Liver (tissue), 9 donors: ENCODE data around the gene UBA6. TPM values are rescaled to one million over a fixed set of nuclear protein-coding genes. Genes with fewer than 3 reads are reported as not detected.

ENCODE experiments used
- DNase-seq: peaks from one replicate; pipeline ENCODE4 v3.0.0-alpha.2; 2017; ENCODE audit warnings: low spot score
- H3K27ac ChIP-seq, 2 donors: one replicate each; pipeline ENCODE4 v1.7.0; 2013; ENCODE audit warnings: inconsistent platforms in 2 of 2, low read length in 2 of 2, control low read depth in 1 of 2, low read depth in 1 of 2, mild to moderate bottlenecking in 1 of 2
- H3K27me3 ChIP-seq, 4 donors: one replicate each; pipeline versions ENCODE4 v1.6.1 to v1.7.0; 2013; ENCODE audit warnings: low read length in 3 of 4, inconsistent platforms in 1 of 4, mild to moderate bottlenecking in 1 of 4, moderate library complexity in 1 of 4; ENCODE audit not compliant: control insufficient read depth in 4 of 4, insufficient read depth in 4 of 4
- H3K36me3 ChIP-seq, 4 donors: one replicate each; pipeline versions ENCODE4 v1.6.1 to v1.7.0; 2013; ENCODE audit warnings: low read length in 3 of 4, mild to moderate bottlenecking in 3 of 4, low read depth in 1 of 4, moderate library complexity in 1 of 4; ENCODE audit not compliant: control insufficient read depth in 4 of 4, insufficient read depth in 3 of 4
- H3K4me1 ChIP-seq, 4 donors: one replicate each; pipeline versions ENCODE4 v1.6.1 to v1.7.0; 2013; ENCODE audit warnings: low read length in 3 of 4, mild to moderate bottlenecking in 3 of 4, moderate library complexity in 1 of 4; ENCODE audit not compliant: control insufficient read depth in 4 of 4, insufficient read depth in 4 of 4
- H3K4me3 ChIP-seq, 3 donors: one replicate each; pipeline versions ENCODE4 v1.6.1 to v1.7.0; 2013; ENCODE audit warnings: low read length in 3 of 3, control low read depth in 1 of 3, low read depth in 1 of 3, mild to moderate bottlenecking in 1 of 3
- H3K9ac ChIP-seq, 2 donors: one replicate each; pipeline ENCODE4 v1.7.0; 2013; ENCODE audit warnings: low read length in 2 of 2, mild to moderate bottlenecking in 2 of 2, moderate library complexity in 2 of 2, control low read depth in 1 of 2, low read depth in 1 of 2
- H3K9me3 ChIP-seq, 4 donors: one replicate each; pipeline versions ENCODE4 v1.6.1 to v1.7.0; 2013; ENCODE audit warnings: low read length in 3 of 4; ENCODE audit not compliant: control insufficient read depth in 4 of 4
- EGR1 ChIP-seq, 2 donors: IDR thresholded peaks; 2 replicates each; pipeline ENCODE4 v1.6.1; 2016 to 2018; ENCODE audit warnings: antibody characterized with exemption in 2 of 2, low read depth in 2 of 2
- FOXA1 ChIP-seq: IDR thresholded peaks from 2 replicates; pipeline ENCODE4 v1.6.1; 2016; ENCODE audit warnings: antibody characterized with exemption
- FOXA2 ChIP-seq: IDR thresholded peaks from 2 replicates; pipeline ENCODE4 v1.6.1; 2016; ENCODE audit warnings: antibody characterized with exemption
- HNF4A ChIP-seq, 2 donors: conservative IDR thresholded peaks; 2 replicates each; pipeline ENCODE4 v1.6.1; 2016; ENCODE audit warnings: antibody characterized with exemption in 2 of 2, mild to moderate bottlenecking in 2 of 2
- HNF4G ChIP-seq: IDR thresholded peaks from 2 replicates; pipeline ENCODE4 v1.6.1; 2016; ENCODE audit warnings: antibody characterized with exemption
- JUND ChIP-seq, 2 donors: IDR thresholded peaks; 2 replicates each; pipeline ENCODE4 v1.6.1; 2016; ENCODE audit warnings: antibody characterized with exemption in 2 of 2
- NR2F2 ChIP-seq: IDR thresholded peaks from 2 replicates; pipeline ENCODE4 v1.6.1; 2016; ENCODE audit warnings: antibody characterized with exemption
- RAD21 ChIP-seq, 2 donors: IDR thresholded peaks; 2 replicates each; pipeline ENCODE4 v1.6.1; 2016; ENCODE audit warnings: antibody characterized with exemption in 2 of 2, mild to moderate bottlenecking in 2 of 2
- RXRA ChIP-seq, 2 donors: IDR thresholded peaks; 2 replicates each; pipeline ENCODE4 v1.6.1; 2017 to 2018; ENCODE audit warnings: antibody characterized with exemption in 2 of 2, mild to moderate bottlenecking in 1 of 2
- SP1 ChIP-seq: IDR thresholded peaks from 2 replicates; pipeline ENCODE4 v1.6.1; 2018; ENCODE audit warnings: antibody characterized with exemption, mild to moderate bottlenecking
- TAF1 ChIP-seq: conservative IDR thresholded peaks from 2 replicates; pipeline ENCODE4 v1.6.1; 2016; ENCODE audit warnings: antibody characterized with exemption, mild to moderate bottlenecking
- WGBS: extraction: QIAGEN DNeasy Blood & Tissue Kit; methylation state at CpG from one replicate; pipeline ENCODE4 v1.1.7; 2013; 5-methylcytosine and 5-hydroxymethylcytosine counted together
- polyA plus RNA-seq, 2 donors: library from polyadenylated mRNA; stranded (reverse) in 1 of 2; unstranded in 1 of 2; fragments of 200-250 nt in 1 of 2; fragments of >200 nt in 1 of 2; fragmentation: Nextera tagmentation in 1 of 2; extraction: Ambion mirVana in 1 of 2; gene quantifications; one replicate each; pipeline versions ENCODE4 v1.2.1 to v1.2.3, GENCODE V29; 2013 to 2015
- total RNA-seq, 2 donors: library from RNA; depleted of rRNA; stranded (reverse); fragments of >200 nt; gene quantifications; one replicate each; pipeline ENCODE4 v1.2.3, GENCODE V29; 2014
- TF ChIP-seq, protein P1 (sequence below): IDR thresholded peaks from 2 replicates; pipeline ENCODE4 v1.6.1; 2016; ENCODE audit warnings: antibody characterized with exemption
- TF ChIP-seq, protein P2 (sequence below): IDR thresholded peaks from 2 replicates; pipeline ENCODE4 v1.6.1; 2016; ENCODE audit warnings: antibody characterized with exemption
- TF ChIP-seq, protein P3 (sequence below): IDR thresholded peaks from 2 replicates; pipeline ENCODE4 v1.6.1; 2016; ENCODE audit warnings: antibody characterized with exemption
- TF ChIP-seq, protein P4 (sequence below): fragments of 150-350 bp; IDR thresholded peaks from 2 replicates; pipeline ENCODE4 v1.5.1; 2017; ENCODE audit warnings: improper control_type of control experiment, low read depth, low read length; ENCODE audit not compliant: missing input control
- donor health status: healthy.
- donor health status: healthy.
- donor health status: healthy.
- donor health status: healthy.
- donor health status: healthy.

The UBA6 gene
- total and polyA plus RNA-seq, 4 donors = 8.4 to 122 (median 13.7) TPM

DNA sequence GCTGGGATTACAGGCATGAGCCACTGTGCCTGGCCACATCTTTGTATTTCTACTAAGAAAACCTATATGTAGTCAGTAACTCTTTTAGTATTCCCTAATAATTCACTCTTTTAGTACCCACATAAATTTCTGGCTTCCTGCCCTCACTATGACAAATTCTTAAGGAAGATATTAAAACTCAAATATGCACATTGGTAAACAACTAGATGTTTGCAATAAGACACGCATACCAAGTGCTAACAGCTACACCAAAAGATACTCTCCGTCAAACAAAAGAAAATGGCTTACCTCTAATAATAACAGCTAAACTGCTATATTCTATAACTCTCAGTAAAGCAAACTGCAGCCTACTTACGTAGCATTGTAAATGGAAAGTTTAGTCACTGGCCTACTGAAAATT, 6.3 kb downstream of the UBA6 start (continued):
- TF ChIP-seq, protein P1, sequence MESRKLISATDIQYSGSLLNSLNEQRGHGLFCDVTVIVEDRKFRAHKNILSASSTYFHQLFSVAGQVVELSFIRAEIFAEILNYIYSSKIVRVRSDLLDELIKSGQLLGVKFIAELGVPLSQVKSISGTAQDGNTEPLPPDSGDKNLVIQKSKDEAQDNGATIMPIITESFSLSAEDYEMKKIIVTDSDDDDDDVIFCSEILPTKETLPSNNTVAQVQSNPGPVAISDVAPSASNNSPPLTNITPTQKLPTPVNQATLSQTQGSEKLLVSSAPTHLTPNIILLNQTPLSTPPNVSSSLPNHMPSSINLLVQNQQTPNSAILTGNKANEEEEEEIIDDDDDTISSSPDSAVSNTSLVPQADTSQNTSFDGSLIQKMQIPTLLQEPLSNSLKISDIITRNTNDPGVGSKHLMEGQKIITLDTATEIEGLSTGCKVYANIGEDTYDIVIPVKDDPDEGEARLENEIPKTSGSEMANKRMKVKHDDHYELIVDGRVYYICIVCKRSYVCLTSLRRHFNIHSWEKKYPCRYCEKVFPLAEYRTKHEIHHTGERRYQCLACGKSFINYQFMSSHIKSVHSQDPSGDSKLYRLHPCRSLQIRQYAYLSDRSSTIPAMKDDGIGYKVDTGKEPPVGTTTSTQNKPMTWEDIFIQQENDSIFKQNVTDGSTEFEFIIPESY = no peak
- TF ChIP-seq TAF1 = no peak
- no peak for TF ChIP-seq FOXA2
- TF ChIP-seq HNF4G = no peak
- TF ChIP-seq, protein P2, sequence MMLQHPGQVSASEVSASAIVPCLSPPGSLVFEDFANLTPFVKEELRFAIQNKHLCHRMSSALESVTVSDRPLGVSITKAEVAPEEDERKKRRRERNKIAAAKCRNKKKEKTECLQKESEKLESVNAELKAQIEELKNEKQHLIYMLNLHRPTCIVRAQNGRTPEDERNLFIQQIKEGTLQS = no peak
- no peak for TF ChIP-seq FOXA1
- no peak for TF ChIP-seq EGR1 (IDR thresholded peaks at IDR 0.05; ENCODE audit: low read depth in 2 of 2)
- no peak for TF ChIP-seq HNF4A (conservative IDR thresholded peaks at IDR 0.05)
- no peak for TF ChIP-seq SP1

DNA sequence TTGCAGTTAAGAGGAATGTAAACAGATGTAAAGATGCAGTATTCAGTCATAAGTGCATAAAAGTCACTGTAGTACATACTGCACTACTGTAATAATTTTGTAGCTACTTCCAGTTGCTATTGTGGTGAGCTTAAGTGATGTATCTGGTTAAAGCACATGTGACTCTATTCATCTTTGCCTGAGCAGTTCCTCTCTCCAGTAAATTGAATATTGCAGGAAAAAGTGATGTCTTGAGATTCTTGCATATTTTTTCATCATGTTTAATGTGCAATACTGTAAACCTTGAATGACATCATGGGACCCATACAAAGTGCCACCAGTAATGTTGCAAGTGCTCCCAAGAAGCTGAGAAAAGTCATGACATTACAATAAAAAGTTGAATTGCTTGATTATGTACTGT, 9.6 kb downstream of the UBA6 start:
- no peak overlapping the region for H3K9ac ChIP-seq
- H3K9me3 ChIP-seq = peaks cover 0 to 3% (median 0%) of the 10 kb centered on the region in 4 donors
- H3K36me3 ChIP-seq = peaks cover 0 to 21% (median 10%) of the 10 kb centered on the region in 4 donors
- TF ChIP-seq JUND (IDR thresholded peaks at IDR 0.05) = no peak
- TF ChIP-seq, protein P1 = no peak
- TF ChIP-seq, protein P3, sequence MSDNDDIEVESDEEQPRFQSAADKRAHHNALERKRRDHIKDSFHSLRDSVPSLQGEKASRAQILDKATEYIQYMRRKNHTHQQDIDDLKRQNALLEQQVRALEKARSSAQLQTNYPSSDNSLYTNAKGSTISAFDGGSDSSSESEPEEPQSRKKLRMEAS = no peak
- TF ChIP-seq, protein P2 = no peak
- TF ChIP-seq, protein P4, sequence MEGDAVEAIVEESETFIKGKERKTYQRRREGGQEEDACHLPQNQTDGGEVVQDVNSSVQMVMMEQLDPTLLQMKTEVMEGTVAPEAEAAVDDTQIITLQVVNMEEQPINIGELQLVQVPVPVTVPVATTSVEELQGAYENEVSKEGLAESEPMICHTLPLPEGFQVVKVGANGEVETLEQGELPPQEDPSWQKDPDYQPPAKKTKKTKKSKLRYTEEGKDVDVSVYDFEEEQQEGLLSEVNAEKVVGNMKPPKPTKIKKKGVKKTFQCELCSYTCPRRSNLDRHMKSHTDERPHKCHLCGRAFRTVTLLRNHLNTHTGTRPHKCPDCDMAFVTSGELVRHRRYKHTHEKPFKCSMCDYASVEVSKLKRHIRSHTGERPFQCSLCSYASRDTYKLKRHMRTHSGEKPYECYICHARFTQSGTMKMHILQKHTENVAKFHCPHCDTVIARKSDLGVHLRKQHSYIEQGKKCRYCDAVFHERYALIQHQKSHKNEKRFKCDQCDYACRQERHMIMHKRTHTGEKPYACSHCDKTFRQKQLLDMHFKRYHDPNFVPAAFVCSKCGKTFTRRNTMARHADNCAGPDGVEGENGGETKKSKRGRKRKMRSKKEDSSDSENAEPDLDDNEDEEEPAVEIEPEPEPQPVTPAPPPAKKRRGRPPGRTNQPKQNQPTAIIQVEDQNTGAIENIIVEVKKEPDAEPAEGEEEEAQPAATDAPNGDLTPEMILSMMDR = no peak
- no peak for TF ChIP-seq FOXA2
- TF ChIP-seq EGR1 (IDR thresholded peaks at IDR 0.05; ENCODE audit: low read depth in 2 of 2) = no peak
- no peak for TF ChIP-seq FOXA1
- no peak for TF ChIP-seq NR2F2
- no peak for TF ChIP-seq RXRA (IDR thresholded peaks at IDR 0.05)
- TF ChIP-seq HNF4A (conservative IDR thresholded peaks at IDR 0.05) = no peak
- H3K4me3 ChIP-seq = no peak overlapping the region
- no peak for DNase-seq
- no peaks in the 10 kb centered on the region for H3K4me1 ChIP-seq
- no peak overlapping the region for H3K27ac ChIP-seq
- H3K27me3 ChIP-seq = no peaks in the 10 kb centered on the region

DNA sequence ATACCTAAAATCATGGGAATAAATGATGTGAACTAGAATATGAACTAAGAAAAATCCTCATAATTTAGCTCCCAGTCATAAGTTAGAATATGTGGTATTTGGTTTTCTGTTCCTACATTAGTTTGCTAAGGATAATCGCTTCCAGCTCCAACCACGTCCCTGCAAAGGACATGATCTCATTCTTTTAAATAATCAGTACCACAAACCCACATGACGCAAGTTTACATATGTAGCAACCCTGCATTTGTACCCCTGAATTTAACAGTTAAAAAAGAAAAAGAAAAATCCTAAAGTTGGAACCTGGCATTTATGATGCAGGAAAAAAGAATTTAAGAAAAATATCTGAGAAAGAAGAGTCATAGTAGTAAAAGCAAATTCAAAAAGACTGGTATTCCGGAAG, 13.3 kb downstream of the UBA6 start:
- no peaks in the 10 kb centered on the region for H3K4me1 ChIP-seq
- no peaks in the 10 kb centered on the region for H3K27me3 ChIP-seq
- H3K9me3 ChIP-seq = peaks cover 0 to 3% (median 0%) of the 10 kb centered on the region in 4 donors
- TF ChIP-seq FOXA1 = no peak
- TF ChIP-seq, protein P3 = no peak
- TF ChIP-seq RXRA (IDR thresholded peaks at IDR 0.05) = no peak
- TF ChIP-seq RAD21 (IDR thresholded peaks at IDR 0.05) = no peak
- no peak for TF ChIP-seq HNF4A (conservative IDR thresholded peaks at IDR 0.05)
- no peak for DNase-seq
- no peak overlapping the region for H3K9ac ChIP-seq
- no peak overlapping the region for H3K27ac ChIP-seq
- WGBS = 94% methylated on average over 4 of the region's 4 CpGs
- peaks cover 0 to 14% (median 11%) of the 10 kb centered on the region in 4 donors for H3K36me3 ChIP-seq
- H3K4me3 ChIP-seq = no peak overlapping the region
